HG03469 (cell line): ENCODE results near the gene DNAH2.
A peak's percentile ranks its signal among the peaks of the same experiment; 100 is the strongest.

Source experiments
- ATAC-seq: cut with Tn5 transposase; IDR thresholded peaks from one replicate; pipeline ENCODE4 v1.9.1; 2021; ENCODE audit warnings: mild to moderate bottlenecking, moderate library complexity, moderate number of reproducible peaks; ENCODE audit not compliant: unreplicated experiment

DNAH2 gene, protein sequence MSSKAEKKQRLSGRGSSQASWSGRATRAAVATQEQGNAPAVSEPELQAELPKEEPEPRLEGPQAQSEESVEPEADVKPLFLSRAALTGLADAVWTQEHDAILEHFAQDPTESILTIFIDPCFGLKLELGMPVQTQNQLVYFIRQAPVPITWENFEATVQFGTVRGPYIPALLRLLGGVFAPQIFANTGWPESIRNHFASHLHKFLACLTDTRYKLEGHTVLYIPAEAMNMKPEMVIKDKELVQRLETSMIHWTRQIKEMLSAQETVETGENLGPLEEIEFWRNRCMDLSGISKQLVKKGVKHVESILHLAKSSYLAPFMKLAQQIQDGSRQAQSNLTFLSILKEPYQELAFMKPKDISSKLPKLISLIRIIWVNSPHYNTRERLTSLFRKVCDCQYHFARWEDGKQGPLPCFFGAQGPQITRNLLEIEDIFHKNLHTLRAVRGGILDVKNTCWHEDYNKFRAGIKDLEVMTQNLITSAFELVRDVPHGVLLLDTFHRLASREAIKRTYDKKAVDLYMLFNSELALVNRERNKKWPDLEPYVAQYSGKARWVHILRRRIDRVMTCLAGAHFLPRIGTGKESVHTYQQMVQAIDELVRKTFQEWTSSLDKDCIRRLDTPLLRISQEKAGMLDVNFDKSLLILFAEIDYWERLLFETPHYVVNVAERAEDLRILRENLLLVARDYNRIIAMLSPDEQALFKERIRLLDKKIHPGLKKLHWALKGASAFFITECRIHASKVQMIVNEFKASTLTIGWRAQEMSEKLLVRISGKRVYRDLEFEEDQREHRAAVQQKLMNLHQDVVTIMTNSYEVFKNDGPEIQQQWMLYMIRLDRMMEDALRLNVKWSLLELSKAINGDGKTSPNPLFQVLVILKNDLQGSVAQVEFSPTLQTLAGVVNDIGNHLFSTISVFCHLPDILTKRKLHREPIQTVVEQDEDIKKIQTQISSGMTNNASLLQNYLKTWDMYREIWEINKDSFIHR (N-terminal part only)

DNA sequence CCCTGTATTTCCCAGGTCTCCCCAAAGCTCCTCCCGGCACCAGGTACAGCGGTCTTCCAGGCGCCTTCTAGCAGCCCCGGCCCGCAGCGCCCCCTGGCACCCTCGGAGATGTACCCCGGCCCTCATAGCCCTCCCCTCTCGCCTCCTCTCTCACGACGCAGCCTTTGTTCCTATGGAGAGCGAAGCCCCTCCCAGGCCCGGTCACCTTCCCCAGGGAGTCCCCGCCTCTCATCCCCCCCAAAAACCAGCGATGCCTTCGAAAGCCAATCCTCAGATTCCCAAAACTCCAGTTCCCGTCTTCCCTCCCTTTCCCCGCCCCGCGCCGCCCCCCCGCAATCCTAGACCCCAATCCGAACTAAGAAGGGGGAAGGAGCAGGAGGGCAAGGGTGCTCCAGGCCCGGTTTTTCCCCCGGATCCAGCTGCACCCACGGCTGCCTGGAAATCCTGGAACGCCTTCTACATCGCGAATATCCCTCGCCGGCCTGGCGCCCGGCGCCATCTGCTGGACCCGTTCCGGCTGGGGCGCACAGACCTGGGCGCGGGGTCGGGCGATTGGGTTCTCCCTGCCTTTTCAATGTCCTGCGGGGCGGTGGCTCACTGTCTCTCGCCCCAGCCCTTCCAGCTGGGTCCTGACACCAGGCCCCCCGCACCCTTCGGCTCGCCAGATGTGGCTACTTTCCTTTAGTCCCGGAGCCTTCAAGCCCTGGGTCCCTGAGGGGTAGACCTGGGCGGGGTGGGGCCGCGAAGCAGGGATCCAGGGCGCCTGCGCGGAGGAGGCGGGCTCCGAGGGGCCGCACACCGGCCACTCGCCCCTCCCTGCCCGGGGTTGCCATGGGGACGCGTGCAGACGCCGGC is at the start of gene DNAH2:
TSS of gene DNAH2 (plus strand) at position 844 of the 855 bp plus-strand sequence. CDS start 1,991 bp downstream, outside the sequence.
- no peak for ATAC-seq

DNA sequence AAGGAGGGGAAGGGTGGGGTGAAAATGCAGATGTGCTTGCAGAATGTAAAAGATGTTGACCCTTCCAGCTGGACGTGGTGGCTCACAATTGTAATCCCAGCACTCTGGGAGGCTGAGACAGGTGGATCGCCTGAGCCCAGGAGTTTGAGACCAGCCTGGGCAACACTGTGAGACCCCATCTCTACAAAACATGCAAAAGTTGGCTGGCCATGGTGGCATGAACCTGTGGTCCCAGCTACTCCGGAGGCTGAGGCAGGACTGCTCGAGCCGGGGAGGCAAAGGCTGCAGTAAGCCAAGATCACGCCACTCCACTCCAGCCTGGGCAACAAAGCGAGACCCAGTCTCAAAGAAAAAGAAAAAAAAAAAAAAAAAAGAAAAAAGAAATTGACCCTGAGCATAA is 49.1 kb upstream of the DNAH2 start:
- no peak for ATAC-seq

DNA sequence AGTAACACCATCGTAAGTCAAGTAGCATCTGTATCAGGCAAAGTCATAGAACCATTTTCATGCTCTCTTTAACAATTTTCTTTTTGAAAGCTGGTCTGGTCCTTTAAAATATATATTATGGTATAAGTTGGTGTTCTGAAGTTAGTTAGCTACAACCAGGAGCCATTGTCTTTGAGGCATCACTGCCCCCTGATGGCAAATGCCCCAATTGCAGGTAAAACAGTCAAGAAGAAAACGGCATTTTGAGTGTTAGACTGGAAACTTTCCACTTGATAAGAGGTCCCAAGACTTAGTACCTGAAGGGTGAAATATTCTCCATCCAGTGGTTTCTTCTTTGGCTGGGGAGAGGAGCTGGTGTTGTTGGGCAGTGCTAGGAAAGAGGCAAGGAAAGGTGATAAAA is 44.3 kb upstream of the DNAH2 start:
- ATAC-seq = no peak

DNA sequence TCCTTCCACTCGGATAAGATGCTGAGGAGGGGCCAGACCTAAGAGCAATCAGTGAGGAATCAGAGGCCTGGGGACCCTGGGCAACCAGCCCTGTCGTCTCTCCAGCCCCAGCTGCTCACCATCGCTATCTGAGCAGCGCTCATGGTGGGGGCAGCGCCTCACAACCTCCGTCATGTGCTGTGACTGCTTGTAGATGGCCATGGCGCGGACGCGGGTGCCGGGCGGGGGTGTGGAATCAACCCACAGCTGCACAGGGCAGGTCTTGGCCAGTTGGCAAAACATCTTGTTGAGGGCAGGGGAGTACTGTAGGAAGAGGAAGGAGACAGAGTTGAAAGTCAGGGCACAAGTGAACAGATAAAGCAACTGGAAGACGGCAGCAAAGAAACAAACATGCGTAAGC is 42.6 kb upstream of the DNAH2 start:
- no peak for ATAC-seq

DNA sequence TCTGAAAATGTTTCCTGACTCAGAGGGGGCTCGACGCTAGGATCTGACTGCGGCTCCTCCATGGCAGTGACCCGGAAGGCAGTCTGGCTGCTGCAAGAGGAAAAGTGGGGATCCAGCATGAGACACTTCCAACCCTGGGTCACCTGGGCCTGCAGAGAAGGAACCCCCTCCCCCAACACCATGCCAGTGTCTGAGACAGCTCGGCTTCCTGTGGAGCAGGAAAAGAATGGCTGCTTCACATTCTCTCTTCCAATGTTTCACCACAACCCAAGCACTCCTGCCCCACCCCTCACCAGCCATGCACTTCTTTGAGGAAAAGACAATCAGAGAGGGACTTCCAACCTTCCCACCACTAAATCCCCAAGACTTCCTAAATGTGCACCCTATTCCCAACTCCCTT is 41.0 kb upstream of the DNAH2 start:
- ATAC-seq = no peak

DNA sequence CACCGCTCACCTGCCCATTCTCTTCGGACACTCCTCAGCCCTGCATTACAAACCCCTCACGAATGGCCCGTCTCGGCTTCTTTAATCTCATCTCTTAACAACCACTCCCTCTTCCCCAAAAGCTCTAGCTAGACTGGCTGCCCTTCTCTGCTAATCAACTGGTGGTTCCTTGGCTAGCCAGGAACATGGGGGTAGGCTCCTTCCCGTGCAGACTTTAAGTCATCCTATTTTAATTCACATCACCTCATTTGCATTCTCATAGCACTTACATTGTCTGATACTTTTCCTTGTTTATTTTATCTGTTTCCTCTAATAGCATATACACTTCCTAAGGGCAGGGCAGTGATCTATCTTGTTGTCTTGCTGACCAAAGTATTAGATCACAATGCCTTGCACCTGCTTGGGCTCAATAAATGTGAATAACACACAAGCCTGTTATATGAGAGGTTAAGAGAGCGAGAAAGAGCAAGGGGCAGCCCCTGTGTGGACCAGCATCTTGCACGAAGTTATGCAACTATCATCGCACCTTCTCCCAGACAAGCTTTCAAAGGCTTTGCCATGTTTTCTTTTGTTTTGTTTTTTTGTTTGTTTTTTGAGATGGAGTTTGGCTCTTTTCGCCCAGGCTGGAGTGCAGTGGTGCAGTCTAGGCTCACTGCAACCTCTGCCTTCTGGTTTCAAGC is 40.0 kb upstream of the DNAH2 start:
- ATAC-seq = no peak

DNA sequence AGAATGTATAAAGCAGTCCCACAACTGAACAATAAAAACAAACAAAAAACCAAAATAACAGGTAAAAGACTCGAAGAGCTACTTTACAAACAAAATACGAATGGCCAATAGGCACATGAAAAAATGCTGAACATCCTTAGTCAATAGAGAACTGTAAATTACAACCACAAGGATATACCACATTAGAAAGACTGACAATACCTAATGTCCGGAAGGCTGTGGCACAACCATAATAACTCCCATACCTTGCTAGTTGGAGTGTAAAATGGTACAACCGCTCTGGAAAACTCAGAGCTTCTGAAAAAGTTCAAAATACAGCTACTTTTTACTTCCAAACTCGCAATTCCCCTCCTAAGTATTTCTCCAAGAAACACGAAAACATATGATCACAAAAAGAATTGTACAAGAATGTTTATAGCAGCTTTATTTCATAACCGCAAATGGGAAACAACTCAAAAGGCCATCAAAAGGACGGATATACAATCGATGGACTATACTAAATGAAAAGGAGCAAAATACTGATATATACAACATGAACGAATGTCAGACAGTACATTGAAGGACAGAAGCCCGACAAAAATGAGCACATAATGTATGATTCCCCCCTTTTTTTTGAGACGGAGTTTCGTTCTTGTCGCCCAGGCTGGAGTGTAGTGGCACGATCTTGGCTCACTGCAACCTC is 32.6 kb upstream of the DNAH2 start:
- ATAC-seq = no peak

DNA sequence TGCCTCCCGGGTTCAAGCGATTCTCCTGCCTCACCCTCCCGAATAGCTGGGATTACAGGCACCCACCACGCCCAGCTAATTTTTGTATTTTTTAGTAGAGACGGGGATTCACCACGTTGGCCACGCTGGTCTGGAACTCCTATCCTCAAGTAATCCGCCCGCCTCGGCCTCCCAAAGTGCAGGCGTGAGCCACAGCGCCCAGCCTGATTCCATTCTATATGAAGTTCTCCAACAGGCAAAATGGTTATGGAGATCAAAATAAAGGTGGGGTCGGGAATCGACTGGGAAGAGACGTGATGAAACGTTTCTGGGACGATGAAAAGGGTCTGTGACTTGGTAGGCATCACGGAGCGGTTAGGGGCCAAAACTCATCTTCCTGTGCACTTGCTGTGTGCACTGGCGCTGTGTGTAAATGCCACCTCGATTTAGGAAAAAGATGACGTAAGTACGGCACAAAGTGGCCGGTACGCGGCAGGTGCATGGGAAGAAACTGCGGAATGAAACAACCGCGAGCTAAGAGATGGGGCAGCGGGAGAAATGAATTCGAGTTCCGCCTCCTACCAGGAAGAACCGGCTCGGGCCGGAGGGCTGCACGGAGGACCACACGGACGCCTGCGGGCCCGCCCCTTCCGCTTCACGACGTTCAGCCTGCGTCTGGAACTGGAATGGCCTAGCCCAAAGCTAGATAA is 31.9 kb upstream of the DNAH2 start:
- ATAC-seq = peak; percentile 29

DNA sequence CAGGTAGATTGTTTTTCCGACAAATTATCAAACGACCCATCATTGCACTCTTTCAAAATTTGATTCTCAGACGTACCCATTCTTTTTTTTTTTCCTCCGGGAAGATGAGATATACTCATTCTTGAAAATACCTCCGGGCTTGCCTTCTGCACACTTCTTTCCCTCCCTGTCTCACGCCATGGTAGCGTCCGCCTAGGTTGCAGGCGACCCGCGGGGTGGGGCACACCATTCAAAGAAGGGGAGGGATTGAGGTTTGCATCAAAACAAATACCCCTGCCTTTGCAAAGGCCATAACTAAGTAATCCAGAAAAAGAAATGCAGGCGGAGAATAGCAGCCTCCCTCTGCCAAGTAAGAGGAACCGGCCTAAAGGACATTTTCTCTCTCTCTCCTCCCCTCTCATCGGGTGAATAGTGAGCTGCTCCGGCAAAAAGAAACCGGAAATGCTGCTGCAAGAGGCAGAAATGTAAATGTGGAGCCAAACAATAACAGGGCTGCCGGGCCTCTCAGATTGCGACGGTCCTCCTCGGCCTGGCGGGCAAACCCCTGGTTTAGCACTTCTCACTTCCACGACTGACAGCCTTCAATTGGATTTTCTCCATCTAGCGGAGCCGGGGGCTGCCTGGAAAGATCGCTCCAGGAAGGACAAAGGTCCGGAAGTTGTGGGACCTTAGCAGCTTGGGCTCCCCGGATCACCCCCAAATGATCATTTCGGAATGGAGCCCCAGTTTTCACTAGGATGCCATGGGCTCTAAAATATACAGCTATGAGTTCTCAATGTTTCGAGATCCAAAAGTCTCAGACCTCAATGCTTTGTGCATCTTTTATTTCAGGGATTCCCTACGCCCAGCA is 31.1 kb upstream of the DNAH2 start:
- peak; percentile 32 for ATAC-seq

DNA sequence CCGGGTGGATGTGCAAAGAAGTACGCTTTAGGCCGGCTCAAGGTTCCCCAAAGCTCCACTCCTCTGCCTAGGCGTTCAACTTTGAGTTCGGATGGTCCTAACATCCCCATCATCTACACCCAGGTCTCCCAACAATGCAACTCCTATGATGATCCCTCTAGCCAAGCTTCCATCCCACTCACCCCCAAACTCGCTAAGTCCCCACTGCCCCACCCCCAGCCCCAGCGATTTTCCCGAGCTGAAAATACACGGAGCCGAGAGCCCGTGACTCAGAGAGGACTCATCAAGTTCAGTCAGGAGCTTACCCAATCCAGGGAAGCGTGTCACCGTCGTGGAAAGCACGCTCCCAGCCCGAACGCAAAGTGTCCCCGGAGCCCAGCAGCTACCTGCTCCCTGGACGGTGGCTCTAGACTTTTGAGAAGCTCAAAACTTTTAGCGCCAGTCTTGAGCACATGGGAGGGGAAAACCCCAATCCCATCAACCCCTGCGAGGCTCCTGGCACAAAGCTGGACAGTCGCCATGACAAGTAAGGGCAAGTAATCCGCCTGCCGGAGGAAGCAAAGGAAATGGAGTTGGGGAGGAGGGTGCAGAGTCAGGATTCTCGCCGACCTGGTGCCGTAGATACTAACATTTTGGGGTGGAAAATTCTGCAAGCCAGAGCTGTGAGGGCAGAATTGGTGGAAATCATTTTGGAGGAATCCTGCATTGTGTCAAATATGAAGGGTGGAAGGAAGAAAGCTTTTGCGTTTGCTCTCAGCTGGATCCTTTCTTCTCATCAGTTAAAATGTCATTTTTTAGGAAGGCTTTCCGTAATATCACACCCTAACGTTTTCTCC is 30.3 kb upstream of the DNAH2 start, which contains the start of gene TP53:
TSS of gene TP53 (minus strand) at position 419 of the 836 bp plus-strand sequence. CDS start 10,896 bp downstream, outside the sequence.
- ATAC-seq = no peak

DNA sequence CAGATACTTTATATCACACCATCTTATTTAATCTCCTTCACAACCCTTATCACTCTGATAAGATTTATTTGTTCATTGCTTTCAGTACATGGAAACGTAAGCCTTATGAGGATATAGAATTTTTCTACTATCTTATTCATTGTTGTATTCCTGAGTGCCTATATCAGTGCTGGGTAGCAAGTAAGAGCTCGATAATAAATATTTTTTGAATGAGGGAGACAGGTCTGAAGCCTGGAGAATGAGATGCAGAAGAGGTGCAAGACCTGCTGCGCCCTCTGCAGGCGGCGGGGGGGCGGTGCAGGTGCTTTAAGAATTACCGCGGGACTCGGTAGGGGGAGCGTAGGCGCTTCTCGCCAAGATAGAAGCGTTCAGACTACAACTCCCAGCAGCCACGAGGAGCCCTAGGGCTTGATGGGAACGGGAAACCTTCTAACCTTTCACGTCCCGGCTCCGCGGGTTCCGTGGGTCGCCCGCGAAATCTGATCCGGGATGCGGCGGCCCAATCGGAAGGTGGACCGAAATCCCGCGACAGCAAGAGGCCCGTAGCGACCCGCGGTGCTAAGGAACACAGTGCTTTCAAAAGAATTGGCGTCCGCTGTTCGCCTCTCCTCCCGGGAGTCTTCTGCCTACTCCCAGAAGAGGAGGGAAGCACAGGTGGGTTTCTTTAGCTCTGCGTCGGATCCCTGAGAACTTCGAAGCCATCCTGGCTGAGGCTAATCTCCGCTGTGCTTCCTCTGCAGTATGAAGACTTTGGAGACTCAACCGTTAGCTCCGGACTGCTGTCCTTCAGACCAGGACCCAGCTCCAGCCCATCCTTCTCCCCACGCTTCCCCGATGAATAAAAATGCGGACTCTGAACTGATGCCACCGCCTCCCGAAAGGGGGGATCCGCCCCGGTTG is 29.4 kb upstream of the DNAH2 start, which contains the start of gene WRAP53:
TSS of gene WRAP53 (plus strand) at position 570 of the 900 bp plus-strand sequence. CDS start at position 742, 172 bp downstream.
- peak; percentile 50 for ATAC-seq

DNA sequence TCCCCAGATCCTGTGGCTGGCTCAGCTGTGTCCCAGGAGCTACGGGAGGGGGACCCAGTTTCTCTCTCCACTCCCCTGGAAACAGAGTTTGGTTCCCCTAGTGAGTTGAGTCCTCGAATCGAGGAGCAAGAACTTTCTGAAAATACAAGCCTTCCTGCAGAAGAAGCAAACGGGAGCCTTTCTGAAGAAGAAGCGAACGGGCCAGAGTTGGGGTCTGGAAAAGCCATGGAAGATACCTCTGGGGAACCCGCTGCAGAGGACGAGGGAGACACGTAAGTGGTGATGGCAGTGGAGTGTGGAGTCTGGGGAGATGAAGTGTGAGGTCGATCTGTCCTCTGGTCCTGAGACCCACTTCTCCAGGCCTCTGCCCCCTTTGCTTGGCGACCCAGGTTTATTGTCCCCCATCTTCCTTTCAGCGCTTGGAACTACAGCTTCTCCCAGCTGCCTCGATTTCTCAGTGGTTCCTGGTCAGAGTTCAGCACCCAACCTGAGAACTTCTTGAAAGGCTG is 28.7 kb upstream of the DNAH2 start:
- ATAC-seq = no peak

DNA sequence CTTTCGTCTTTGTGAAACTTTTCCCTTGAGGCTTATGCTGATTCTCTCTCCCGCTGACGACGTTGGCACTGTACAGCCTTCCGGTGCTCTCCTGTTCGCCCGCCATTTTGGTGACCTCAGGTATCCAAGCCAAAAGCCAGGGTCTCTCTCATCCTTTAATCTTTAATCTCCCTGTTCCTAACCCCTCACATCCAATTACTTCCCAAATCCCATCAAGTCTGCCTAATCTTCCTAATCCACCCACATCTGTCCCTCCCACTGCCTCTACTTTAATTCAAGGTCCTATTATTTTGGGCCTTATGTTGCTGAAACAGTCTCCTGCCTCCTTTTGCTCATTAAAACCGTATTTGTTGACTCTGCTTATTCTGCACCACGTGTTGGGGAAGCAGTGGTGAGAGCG is 22.0 kb upstream of the DNAH2 start:
- no peak for ATAC-seq

DNA sequence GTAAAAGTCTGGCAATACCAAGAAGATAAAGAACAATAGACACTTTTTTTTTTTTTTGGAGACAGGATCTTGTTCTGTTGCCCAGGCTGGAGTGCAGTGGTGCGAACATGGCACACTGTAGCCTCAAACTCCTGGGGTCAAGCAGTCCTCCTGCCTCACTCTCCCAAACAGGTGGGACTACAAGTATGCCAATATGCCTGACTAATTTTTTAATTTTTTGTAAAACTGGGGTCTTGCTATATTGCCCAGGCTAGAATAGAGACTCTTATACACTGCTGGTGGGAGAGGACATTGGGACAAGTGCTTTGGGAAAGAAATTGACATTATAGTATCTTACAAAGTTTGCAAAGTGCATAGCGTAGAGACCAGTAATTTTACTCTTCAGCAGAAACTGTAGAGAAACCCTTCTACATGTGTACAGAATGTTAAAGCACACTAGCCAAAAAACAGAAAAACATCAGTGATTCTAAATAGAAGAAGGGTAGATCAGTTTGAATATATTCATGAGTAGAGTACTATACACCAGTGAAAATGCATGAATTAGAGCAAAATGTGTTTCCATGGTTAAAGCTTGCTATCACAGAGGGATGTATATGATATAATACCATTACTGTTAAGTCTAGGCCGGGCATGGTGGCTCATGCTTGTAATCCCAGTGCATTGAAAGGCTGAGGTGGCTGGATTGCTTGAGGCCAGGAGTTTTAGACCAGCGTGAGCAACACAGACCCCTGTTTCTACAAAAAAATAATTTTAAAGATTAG is 19.5 kb upstream of the DNAH2 start:
- no peak for ATAC-seq

DNA sequence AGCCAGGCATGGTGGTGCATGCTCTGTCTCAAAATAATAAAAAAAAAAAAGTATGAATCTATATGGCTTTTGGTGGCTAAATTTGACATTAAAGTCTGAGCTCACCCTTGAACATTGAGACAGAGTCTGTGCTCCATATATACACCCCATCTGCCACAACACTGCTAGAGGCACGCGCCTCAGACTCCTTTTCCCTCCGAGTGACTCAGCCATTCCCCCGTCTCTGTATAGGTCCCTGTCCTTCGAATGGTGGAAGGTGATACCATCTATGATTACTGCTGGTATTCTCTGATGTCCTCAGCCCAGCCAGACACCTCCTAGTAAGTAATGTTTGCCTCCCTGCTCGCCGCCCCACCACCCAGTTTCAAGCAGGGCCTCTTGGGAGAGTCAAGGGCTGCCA is 17.0 kb upstream of the DNAH2 start:
- ATAC-seq = no peak
